Kasumi-1 (cell line): ENCODE data around the gene UCN3.

ENCODE experiments used
- DNase-seq, 2 experiments: peaks; one replicate each; lab custom pipeline; 2025; lab: John Stamatoyannopoulos, UW

UCN3 gene, protein sequence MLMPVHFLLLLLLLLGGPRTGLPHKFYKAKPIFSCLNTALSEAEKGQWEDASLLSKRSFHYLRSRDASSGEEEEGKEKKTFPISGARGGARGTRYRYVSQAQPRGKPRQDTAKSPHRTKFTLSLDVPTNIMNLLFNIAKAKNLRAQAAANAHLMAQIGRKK

GRCh38 chr10:5364890-5365338 lies at the start of gene UCN3:
Gene UCN3 (plus strand): TSS chr10:5364966. CDS start chr10:5373721, 8,755 bp downstream.
- DNase-seq: no peak

DNA sequence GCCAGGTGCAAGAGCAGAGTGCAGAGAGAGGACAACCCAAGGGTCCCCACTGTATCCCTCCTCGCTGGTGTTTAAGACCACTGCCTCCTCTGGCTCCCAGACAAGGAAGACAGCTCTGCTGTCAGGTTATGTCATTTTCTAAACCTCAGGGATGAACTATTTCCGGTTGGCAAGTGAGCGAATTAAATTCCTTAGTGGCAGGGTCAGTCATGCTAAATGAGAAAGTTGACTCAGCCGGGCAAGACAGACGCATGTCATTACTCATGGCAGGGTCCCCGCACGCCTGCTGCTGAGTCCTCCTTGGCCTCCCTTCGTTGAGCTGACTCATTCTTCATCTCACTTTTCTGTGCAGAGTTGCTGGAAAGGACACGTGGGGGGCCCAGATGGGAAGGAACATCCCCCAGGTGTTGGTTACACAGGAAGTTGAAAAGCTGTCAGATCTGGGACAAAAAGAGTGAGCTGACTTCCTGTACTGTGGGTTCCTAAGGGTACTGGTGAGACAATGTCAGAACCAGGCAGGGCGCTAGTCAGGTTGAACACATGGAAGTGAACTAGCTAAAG lies 47.1 kb upstream of the UCN3 start:
- peak; percentile 82 to 87 for DNase-seq

DNA sequence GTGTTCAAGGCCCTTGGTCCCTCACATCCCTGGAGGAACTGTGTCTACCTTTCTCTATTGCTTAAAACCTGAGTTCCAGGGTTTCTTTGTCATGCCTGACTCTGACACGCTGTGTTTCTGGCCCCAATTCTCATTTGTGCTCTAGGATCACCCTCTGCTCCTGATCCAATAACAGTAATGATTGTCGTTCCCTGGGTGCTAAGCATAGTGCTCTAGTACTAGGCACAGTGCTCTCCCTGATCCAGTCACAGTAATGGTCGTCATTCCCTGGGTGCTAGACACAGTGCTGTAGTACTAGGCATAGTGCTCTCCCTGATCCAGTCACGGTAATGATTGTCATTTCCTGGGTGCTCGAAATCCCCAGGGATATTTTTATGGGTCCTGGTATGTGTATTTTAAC lies 46.6 kb upstream of the UCN3 start:
- no peak for DNase-seq

DNA sequence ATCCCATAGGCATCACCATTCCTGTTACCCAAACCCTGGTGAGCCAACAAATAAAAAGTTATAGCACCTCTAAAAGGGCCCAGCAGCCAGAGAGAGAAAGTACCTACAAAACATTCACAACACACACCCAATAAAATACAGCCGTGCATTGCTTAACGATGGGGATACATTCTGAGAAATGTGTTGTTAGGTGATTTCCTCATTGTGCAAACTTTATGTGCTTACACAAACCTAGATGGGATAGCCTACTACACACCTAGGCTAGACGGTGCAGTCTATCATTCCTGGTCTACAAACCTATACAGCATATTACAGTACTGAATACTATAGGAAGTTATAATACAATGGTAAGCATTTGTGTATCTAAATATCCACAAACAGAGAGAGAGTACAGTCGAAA lies 44.9 kb upstream of the UCN3 start:
- no peak for DNase-seq

DNA sequence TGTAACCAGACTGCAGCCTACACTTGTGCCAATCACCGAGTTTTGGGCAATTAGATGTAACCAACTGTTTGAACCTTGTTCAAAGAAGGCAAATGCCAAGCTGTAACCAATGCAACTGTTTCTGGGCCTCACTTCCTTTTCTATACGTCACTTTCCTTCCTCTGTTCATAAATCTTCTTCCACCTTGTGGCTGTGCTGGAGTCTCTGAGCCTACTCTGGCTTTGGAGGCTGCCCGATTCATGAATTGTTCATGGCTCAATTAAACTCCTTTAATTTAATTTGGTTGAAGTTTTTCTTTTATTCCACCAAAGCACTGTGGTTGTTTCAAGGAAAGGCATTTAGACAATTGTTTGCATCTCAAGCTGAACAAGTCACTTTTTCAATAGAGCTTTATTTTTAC lies 43.5 kb upstream of the UCN3 start:
- no peak for DNase-seq

DNA sequence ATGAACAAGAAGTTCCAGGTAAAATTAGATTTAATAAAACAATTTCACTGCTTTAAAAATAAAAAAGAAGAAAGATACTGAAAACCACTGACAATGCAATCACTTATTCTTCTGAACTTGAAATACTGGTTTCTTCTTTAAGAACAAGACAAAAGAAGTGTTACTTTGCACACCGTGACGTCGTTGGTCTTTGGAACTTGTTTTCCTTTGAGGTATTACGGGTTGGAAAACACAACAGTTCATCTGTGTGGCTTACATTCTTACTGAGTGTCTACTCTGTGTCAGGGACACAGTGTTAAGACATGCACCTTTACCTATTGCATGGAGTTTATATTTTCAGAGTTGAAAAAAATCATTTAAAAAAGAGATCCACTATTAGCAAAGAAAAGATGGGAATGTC lies 41.3 kb upstream of the UCN3 start:
- DNase-seq: no peak

DNA sequence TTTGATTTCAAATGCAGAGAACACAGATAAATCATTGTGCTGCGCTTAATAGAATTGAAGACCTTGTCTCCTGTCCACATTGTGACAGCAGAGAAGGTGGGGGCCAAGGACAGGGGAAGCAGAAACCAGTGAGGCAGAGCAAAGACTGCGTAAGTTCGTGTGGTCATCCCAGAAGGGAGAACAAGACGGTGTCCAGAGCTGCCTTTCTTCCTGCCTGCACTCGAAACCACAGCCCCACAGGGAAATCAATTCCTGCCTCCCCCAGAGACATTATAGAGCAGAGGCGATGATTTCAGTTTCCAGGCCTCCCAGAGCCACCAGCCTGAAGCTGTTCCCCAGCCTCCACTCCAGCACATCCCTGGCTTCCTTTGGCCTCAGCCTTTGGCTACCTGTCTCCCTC lies 39.7 kb upstream of the UCN3 start:
- DNase-seq: no peak

DNA sequence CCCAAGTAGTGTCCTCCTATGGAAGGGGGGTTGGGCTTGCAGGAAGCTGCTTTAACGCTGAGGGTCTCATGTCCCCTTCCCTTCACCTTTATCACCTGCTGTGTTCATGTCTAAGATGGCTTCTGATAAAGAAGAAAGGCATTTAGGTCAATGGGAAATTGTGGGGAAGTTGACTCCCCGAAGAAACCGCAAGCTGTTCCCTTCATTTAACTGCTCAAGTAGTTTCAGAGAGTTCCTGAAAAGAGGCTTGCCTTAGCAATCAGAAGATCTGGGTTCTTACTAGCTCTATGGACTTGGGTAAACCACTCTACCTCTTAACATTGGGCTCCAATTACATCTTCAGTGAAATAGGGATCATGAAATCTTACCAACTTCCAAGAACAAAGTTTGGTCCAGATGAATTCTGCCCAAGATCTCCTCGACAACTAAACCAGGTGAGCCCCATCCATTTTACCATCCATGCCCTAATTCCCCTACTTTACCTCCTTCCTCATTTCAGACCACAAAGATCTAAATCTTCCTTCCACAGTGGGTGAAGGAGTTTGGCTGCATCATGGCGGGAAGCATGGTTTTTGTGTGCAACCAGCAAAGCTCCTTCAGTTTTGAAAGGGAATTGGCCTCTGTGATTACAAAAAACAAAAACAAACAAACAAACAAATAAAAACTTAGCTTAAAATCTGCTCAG lies 30.4 kb upstream of the UCN3 start:
- DNase-seq: peak; percentile 44 to 71

GRCh38 chr10:5338010-5338409 lies 26.8 kb upstream of the UCN3 start:
- DNase-seq: no peak

DNA sequence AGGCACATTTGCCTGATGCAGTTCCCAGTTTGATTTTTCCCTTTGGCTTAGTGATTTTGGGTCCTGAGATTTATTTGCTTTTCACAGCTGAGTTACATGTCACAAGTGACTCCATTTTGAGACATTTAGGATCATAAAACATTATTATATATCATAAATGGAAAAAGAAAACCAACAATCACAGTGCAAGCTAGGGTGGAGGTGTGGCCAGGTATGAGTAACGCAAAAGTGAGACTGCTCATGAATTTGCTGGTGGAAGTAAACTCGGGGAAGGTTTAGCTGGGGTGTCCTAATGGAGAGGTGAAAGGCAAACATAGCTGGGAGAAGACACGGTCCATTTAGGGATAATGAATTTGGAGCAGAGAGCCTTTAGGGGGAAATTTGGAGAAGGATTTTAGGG lies 21.7 kb upstream of the UCN3 start:
- no peak for DNase-seq

DNA sequence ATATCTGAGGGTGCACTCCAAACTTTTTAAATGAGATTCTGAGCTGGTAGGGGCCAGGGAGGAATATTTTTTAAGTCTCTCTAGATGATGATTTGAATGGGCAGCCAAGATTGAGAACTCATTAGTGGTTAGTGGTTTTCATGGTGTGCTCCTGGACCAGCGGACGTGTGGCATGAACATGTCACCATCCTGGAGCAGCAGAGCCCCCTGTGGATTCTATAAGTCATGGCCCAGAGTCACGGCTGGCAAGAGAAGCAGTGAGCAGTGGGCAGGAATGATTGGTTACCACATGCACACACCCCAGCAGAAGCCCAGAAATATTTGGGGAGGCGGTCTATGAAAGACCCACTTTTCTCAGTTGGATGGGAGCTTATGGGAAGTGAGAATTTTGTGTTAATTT lies 21.2 kb upstream of the UCN3 start:
- peak in 1 of 2 experiments; percentile 13 for DNase-seq

- DNase-seq: no peak
Measured at GRCh38 chr10:5343979-5344378, 20.8 kb upstream of the UCN3 start.

DNA sequence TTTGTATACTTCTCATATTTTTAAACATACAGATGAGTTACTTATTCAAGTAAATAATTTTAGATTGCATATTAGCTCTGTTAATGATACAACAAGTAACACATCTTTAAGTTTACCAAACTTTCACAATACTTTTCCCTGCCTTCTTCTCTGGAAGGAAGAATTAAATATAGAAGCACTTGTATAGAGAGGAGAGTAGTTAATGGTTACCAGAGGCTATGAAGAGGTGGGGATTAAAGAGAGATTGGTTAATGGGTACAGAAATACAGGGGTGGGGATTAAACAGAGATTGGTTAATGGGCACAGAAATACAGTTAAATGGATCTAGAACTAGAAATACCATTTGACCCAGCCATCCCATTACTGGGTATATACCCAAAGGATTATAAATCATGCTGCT lies 20.0 kb upstream of the UCN3 start:
- no peak for DNase-seq

DNA sequence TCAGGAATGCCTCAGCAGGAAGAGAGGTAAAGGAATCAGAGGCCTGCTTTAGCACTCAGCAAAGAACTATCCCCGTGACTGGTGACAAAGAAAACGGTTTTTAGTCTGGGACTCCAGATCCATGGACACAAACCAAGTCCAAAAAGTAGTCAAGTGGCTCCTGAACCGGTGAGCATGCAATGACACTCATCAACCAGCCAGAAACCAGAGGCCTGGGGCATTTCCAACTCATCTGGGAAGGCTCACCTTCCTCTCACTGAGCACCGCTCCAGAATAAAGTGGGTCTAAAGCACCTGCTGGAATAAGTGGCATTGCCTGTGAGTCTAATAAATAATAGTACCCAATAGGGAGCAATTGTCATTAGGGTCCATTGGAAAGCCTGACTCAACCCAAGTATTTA lies 17.9 kb upstream of the UCN3 start:
- DNase-seq: no peak

GRCh38 chr10:5349362-5349761 lies 15.4 kb upstream of the UCN3 start:
- DNase-seq: no peak

DNA sequence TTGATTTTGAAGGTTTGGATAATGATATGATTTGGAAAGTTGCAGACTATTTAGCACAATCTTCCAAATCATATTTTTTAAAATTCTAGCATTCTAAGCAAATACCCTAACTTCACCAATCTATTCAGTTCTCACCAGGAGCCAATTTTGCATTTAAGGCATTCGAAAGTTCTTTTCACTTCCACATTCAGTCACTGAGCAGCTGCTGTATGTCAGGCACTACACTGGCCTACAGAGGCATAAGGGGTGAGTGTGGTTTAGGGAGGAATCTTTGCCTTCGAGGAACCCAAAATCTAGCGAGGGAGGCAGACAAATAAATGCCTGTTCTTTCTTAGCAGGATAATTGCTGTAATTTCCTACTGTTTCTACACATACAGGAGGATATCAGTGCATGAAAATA lies 10.7 kb upstream of the UCN3 start:
- no peak for DNase-seq

- no peak for DNase-seq
Measured at GRCh38 chr10:5355594-5356301, 9.0 kb upstream of the UCN3 start.

GRCh38 chr10:5356302-5356763 lies 8.4 kb upstream of the UCN3 start:
- DNase-seq: no peak

- DNase-seq: no peak
Measured at GRCh38 chr10:5360318-5360915, 4.3 kb upstream of the UCN3 start.

DNA sequence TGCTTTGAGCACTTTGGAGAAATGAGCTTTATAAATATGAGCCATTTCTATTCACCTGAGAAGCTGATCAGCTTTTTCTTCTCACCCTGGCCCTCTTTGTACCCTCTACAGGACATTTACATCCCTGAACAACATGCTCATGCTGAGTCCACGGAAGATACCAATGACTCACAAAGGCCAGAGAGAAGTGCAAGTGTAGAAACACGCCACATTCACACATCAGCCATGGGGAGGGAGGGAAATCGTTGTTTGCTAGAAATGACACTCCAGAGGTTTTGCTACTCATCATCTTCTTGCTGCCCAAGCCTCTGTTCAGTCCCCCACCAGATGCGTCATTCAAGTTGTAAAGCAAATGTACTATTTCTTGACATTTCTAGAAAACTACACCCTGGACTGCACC lies 2.8 kb upstream of the UCN3 start:
- DNase-seq: no peak

DNA sequence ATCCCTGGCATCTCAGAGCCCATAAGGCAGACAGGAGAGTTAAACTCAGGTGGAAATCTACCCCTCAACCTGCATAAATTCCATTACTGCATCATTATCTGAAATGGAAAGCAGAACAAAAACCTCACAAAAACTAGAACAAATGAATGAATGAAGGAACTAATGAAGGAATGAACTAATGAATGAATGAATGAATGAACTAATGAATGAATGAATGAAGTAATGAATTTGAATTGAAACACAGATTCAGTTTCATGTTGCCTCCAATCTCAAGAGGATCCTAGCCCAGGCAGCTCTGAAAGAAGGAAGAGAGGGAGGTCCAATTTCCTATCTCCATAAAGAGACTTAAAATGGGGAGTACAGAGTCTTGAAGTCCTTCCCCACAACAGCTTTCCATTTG lies 1.9 kb upstream of the UCN3 start:
- no peak for DNase-seq

DNA sequence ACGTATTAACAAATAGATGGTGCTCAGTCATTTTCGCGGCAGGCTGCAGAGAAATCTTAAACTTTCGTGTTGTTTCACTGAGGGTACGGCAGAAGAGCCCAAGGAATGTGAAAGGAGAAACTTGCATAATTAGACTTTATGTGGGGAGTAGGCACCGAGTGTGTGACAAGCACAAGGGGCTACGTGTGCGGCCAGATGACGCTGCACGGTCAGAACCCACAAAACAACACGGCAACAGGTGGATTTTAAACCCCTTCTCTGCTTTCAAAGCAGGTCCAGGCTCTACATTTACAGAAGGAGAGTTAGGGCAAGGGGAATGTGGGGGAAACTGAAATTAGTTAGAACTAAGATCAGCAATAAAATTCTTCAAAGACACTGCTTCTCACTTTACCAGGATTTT lies 392 bp upstream of the UCN3 start:
- DNase-seq: no peak

DNA sequence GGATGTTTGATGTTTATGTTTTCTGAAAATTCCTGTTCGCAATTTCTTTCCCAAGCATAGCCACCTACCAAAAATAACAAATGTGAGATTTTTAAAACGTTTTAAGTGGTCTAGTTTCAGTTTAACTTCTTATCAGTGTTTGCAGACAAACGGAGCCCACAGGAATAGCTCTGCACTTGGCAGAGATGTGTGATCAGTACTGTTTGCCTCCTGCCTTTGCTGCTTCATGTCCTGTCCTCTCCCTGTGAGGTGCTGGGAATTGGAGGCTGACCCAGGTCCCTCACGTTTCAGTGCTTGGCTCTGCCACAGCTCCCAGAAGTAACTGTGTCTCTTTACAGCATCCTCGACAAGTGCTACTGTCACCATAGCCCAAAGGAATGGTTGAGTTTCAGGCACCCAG lies 1.2 kb downstream of the UCN3 start:
- DNase-seq: no peak
